ENCODE data around the gene MLH3. TPM values are rescaled to one million over a fixed set of nuclear protein-coding genes. Genes with fewer than 3 reads are reported as not detected.

MLH3 gene
- total and polyA plus RNA-seq, 2 of the 13 experiments (the other 11 are each of a cell fraction or from before 2014, with no cell fraction given): 14.4 to 24.8 TPM

GRCh38 chr14:75094896-75095295 is 43.6 kb upstream of the MLH3 start (continued):
- no peak for TF ChIP-seq ZNF142 (CRISPR knock-in tag; IDR thresholded peaks at IDR 0.05)

GRCh38 chr14:75092698-75093097 is 41.4 kb upstream of the MLH3 start:
- Histone ChIP-seq H3K79me2 (ENCODE audit: insufficient read depth, low read length) (no peaks in the 10 kb centered on the region), H3K9me3 (ENCODE audit: low read length) (no peaks in the 10 kb centered on the region), H3K27ac (ENCODE audit: extremely low read length, insufficient read depth, low read length) (no peak overlapping the region), H4K20me1 (ENCODE audit: insufficient read depth, low read length) (no peaks in the 10 kb centered on the region), H3K4me3 (replicated peaks in 1 of 3; ENCODE audit: insufficient read depth in 1 of 3, low read depth in 2 of 3, low read length in 3 of 3) (no peak overlapping the region), H3K27me3 (ENCODE audit: control insufficient read depth in 1 of 2, insufficient read depth in 2 of 2, low read length in 2 of 2) (no peaks in the 10 kb centered on the region), H3K4me2 (ENCODE audit: low read depth, low read length) (no peak overlapping the region), H2AFZ (ENCODE audit: low read length) (no peak overlapping the region), H3K36me3 (replicated peaks in 1 of 2; ENCODE audit: control insufficient read depth in 1 of 2, insufficient read depth in 2 of 2, low read length in 2 of 2) (peaks cover 13 to 52% of the 10 kb centered on the region in 2 experiments), H3K4me1 (ENCODE audit: insufficient read depth, low read length) (no peaks in the 10 kb centered on the region), H3K9ac (ENCODE audit: insufficient read depth, low read depth, low read length) (no peak overlapping the region)
- DNase-seq (ENCODE audit: low spot score): no peak
- no peak for FAIRE-seq
- intact Hi-C loops (cut with micrococcal nuclease; ENCODE audit: unreplicated experiment) (no loop called here), in situ Hi-C loops (cut with HindIII; ENCODE audit: extremely low pct_ligation_motif_present, low pct_unique_long_range_greater_than_20kb) (loop anchor here (5.0 kb wide), 1 partner anchor 180 kb away; no protein-coding TSS in a partner anchor)
- ATAC-seq: no peak
- BruUV-seq (replicated peaks): no TSS peak
- POLR2A ChIA-PET: no interaction called here
- TF ChIP-seq ZZZ3 (CRISPR knock-in tag; IDR thresholded peaks at IDR 0.05; ENCODE audit: borderline replicate concordance): no peak
- no peak for TF ChIP-seq CCDC6 (CRISPR knock-in tag; IDR thresholded peaks at IDR 0.05)
- TF ChIP-seq THAP7 (CRISPR knock-in tag; IDR thresholded peaks at IDR 0.05): no peak
- no peak for TF ChIP-seq KLF12 (CRISPR knock-in tag; IDR thresholded peaks at IDR 0.05; ENCODE audit: borderline replicate concordance)
- no peak for TF ChIP-seq TRIM24 (CRISPR knock-in tag; IDR thresholded peaks at IDR 0.05)
- TF ChIP-seq GLI4 (CRISPR knock-in tag; IDR thresholded peaks at IDR 0.05; ENCODE audit: borderline replicate concordance): no peak
- 98% methylated on average over 2 of the region's 2 CpGs for WGBS (ENCODE audit: low lambda C conversion rate)
- CTCF ChIA-PET (ENCODE audit: low intra/inter-chr PET ratio, low total read pairs): no interaction called here

Data from HepG2 (cell line).